HUES48 (cell line): ENCODE data around the gene PPP4R3B.

ENCODE experiments used
- H3K27ac ChIP-seq: one replicate; pipeline ENCODE4 v1.7.0; 2013; ENCODE audit warnings: low read depth, low read length, inconsistent platforms
- H3K27me3 ChIP-seq: 2 replicates; pipeline ENCODE4 v1.6.1; 2013; ENCODE audit warnings: mild to moderate bottlenecking, low read length; ENCODE audit not compliant: control insufficient read depth, insufficient read depth
- H3K36me3 ChIP-seq: 2 replicates; pipeline ENCODE4 v1.6.1; 2013; ENCODE audit warnings: low read length; ENCODE audit not compliant: control insufficient read depth, insufficient read depth
- H3K4me1 ChIP-seq: 2 replicates; pipeline ENCODE4 v1.6.1; 2013; ENCODE audit warnings: mild to moderate bottlenecking, low read length; ENCODE audit not compliant: control insufficient read depth, insufficient read depth
- H3K4me3 ChIP-seq: 2 replicates; pipeline ENCODE4 v1.5.1; 2013; ENCODE audit warnings: mild to moderate bottlenecking, low read depth, low read length
- H3K9ac ChIP-seq: 2 replicates; pipeline ENCODE4 v1.6.1; 2013; ENCODE audit warnings: mild to moderate bottlenecking, low read depth, low read length, moderate library complexity
- H3K9me3 ChIP-seq: 2 replicates; pipeline ENCODE4 v1.6.1; 2013; ENCODE audit warnings: low read length; ENCODE audit not compliant: control insufficient read depth, insufficient read depth

Gene PPP4R3B

DNA sequence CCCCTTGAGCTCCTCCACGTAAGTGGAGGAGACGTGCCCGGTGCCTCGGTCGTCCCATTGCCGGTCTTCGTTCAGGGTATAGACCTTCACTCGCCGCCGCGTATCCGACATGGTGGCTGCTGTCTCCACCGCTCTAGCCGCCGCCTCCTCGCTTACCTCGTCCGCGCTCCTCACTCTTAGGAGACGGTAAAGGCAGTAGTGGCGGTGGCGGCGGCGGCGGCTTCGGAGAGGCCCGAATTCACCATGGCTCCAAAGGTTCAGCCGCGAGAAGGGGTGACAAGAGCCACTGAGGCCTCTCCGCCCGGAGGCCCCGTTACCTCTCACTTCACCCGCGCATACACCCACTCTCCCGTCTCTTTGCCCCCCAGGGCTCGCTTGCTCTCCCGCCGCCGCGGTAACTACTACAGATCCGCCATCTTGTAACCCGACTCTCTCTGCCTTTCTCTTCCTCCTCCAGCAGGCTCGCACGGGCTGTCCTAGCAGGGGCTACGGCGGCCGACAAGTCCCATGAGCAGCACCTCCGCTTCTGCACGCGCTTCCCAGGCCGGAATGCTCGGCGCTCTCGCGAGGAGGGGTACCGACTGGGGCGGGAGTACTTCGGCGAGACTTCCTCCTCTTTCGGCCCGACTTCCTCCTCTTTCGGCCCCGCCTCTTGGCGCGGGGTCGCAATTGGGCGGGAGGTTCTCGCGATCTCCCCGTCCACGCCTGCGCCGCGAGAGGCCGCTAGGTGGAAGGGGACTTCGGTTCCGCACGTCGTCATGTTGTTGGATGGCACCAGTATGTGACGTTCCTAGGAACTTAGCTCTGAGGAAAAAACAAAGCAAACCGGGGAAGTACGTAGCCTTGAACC, at the start of gene PPP4R3B:
Gene PPP4R3B, minus strand, starts transcription at position 448 of the 850 bp plus-strand sequence. Its CDS starts 337 bp downstream, at position 111.
- H3K9ac ChIP-seq: peak within 1 kb of the TSS; percentile 95
- H3K9me3 ChIP-seq: no peaks in the 10 kb centered on the region
- H3K4me1 ChIP-seq: peaks cover 6% of the 10 kb centered on the region; the same call in 1 of the 2 replicates
- peak within 1 kb of the TSS; percentile 91 for H3K4me3 ChIP-seq
- peaks cover 32% of the 10 kb centered on the region for H3K36me3 ChIP-seq
- no peaks in the 10 kb centered on the region for H3K27me3 ChIP-seq
- H3K27ac ChIP-seq: peak within 1 kb of the TSS; percentile 94

DNA sequence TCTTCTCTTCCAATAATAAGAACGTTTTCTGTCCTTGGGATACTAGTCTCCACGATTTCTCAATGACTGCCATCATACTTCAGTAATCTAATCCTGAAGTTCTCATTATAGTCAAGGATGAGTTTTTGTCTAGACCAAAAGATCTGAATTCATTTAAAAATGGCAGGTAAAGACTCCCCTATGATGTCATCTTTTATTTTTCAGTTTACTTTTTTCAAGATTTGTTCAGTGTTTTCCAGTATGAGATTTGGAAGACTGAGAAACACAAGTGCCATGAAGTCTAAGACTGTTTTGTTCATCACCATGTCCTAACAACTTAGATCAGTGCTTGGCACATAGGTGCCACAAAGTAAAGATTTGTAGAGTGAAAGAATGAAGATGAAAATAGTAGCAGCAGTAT, 35.8 kb upstream of the PPP4R3B start:
- Histone ChIP-seq H3K36me3 (peaks cover 68% of the 10 kb centered on the region), H3K9me3 (no peaks in the 10 kb centered on the region; the same call in 1 of the 2 replicates), H3K4me3 (no peak overlapping the region), H3K27me3 (no peaks in the 10 kb centered on the region), H3K9ac (no peak overlapping the region), H3K27ac (no peak overlapping the region), H3K4me1 (peaks cover 6% of the 10 kb centered on the region; the same call in 1 of the 2 replicates)

DNA sequence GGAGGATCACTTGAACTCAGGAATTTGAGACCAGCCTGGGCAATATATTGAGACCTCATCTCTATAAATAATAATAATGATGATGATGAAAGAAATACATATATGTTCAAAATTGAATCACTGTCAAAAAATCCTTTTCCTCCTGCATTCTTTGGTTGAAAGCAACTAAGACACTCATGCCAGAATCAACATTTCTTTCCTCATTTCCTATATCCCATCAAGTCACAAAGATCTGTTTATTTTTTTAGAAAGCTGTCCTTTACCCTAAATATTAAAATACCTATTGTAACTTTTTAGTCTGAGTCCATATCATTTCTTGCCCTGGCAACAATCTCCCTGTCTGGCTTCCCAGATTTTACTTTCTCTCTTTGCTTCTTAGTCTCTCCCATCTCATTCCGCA, 31.8 kb upstream of the PPP4R3B start:
- Histone ChIP-seq H3K4me3 (no peak overlapping the region), H3K27me3 (no peaks in the 10 kb centered on the region), H3K4me1 (no peaks in the 10 kb centered on the region), H3K9me3 (no peaks in the 10 kb centered on the region; the same call in 1 of the 2 replicates), H3K9ac (no peak overlapping the region), H3K36me3 (peaks cover 75% of the 10 kb centered on the region), H3K27ac (no peak overlapping the region)

DNA sequence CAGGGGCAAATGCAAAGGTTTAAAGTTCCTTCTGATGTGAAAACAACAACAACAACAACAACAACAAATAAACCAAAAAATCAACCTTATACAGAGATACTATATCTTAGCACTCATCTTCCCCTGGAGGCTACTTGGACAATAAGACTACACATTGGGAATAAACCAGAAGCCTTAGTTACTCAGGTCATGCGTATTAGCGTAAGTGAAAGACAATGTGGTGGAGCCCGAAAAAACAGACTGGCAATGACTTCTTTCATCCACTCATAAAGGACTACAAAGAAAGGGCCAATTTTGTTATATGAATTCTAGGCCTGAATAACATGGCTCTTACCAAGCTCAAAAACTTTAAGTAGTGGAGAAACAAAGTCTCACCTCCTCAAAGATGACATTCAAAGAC, 19.4 kb upstream of the PPP4R3B start:
- H3K36me3 ChIP-seq: peaks cover 78% of the 10 kb centered on the region
- no peaks in the 10 kb centered on the region for H3K4me1 ChIP-seq
- H3K9ac ChIP-seq: no peak overlapping the region
- H3K27ac ChIP-seq: no peak overlapping the region
- no peaks in the 10 kb centered on the region for H3K27me3 ChIP-seq
- no peaks in the 10 kb centered on the region for H3K9me3 ChIP-seq
- H3K4me3 ChIP-seq: no peak overlapping the region

DNA sequence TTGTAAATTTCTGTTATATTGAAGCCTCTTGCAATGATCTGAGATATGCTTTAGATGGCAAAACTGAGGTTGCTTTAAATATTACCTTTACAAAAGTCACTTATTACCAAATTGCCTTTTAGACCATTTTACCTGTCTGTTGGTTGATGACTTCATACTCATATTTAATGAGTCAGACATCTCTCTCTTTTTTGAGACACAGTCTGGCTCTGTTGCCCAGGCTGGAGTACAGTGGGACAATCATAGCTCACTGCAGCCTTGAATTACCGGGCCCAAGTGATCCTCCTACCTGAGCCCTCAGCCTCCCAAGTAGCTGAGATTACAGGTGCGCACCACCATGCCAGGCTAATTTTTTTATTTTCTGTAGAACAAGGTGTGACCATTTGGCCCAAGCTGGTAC, 11.5 kb upstream of the PPP4R3B start:
- Histone ChIP-seq H3K4me1 (no peaks in the 10 kb centered on the region), H3K27me3 (no peaks in the 10 kb centered on the region), H3K27ac (no peak overlapping the region), H3K9me3 (no peaks in the 10 kb centered on the region), H3K36me3 (peaks cover 12% of the 10 kb centered on the region), H3K4me3 (no peak overlapping the region), H3K9ac (no peak overlapping the region)

DNA sequence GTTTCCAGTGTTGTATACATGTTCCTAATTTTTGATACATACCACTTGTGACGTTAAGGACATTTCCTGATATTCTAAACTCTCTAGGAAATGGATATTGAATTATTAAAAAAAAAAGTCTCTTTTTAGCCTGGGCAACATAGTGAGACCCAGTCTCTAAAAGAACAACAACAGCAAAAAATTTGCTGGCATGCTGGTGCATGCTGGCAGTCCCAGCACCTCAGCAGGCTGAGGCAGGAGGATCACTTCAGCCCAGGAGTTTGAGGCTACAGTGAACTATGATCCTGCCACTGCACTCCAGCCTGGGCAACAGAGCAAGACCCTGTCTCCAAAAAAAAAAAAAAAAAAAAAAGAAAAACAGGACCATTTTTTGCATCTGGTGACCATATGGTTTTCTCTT, 10.5 kb upstream of the PPP4R3B start:
- Histone ChIP-seq H3K36me3 (peaks cover 3% of the 10 kb centered on the region; the same call in 1 of the 2 replicates), H3K27ac (no peak overlapping the region), H3K9ac (no peak overlapping the region), H3K4me1 (no peaks in the 10 kb centered on the region), H3K4me3 (no peak overlapping the region), H3K9me3 (no peaks in the 10 kb centered on the region), H3K27me3 (no peaks in the 10 kb centered on the region)

DNA sequence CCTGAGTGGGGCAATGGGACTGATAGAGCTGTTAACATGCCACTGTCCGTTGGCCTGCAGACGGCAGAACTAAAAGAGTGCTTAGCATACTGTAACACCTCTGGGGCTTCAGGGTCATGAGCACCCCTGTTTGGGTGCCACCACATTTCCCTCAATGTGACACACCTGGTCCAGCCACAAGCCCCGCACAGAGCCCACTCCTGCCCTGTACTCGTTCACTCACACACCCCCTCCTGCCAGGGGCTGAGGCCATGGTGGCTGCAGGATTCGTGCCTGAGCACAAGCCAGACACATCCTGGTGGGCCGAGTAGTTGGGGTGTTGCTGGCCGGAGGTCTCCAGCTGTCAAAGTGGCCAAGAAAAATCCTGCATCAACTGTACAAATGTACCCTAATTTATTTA, 4.4 kb upstream of the PPP4R3B start:
- no peak overlapping the region for H3K4me3 ChIP-seq
- no peaks in the 10 kb centered on the region for H3K9me3 ChIP-seq
- peaks cover 2% of the 10 kb centered on the region; the same call in 1 of the 2 replicates for H3K4me1 ChIP-seq
- H3K27ac ChIP-seq: no peak overlapping the region
- no peak overlapping the region for H3K9ac ChIP-seq
- H3K27me3 ChIP-seq: no peaks in the 10 kb centered on the region
- 0 out of 2 replicates have a peak, but pooled peaks cover 4% of the 10 kb centered on the region for H3K36me3 ChIP-seq

DNA sequence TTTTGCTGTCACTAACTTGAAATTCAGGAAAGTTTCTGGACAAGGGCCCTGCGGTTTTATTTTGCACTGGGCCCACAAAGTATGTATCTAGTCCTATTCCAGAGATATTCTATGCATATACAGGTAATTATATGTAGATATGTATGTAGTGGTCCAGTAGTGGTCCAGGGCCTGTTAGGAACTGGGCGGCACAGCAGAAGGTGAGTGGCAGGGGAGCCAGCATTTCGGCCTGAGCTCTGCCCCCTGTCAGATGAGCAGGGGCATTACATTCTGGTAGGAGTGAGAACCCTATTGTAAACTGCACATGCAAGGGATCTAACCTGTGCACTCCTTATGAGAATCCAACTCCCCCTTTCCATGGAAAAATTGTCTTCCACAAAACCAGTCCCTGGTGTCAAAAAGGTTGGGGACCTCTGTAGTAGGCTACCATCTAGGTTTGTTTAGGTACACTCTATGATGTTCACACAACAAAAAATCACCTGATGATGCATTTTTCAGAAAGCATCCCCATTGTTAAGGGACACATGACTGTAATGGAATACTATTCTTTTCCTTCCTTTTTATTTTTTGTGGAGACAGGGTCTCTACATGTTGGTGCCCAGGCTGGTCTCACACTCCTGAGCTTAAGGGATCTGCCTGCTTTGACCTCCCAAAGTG, 2.8 kb upstream of the PPP4R3B start:
- no peaks in the 10 kb centered on the region for H3K27me3 ChIP-seq
- no peak overlapping the region for H3K4me3 ChIP-seq
- H3K9me3 ChIP-seq: no peaks in the 10 kb centered on the region
- peaks cover 6% of the 10 kb centered on the region; the same call in 1 of the 2 replicates for H3K4me1 ChIP-seq
- no peak overlapping the region for H3K27ac ChIP-seq
- peaks cover 6% of the 10 kb centered on the region for H3K36me3 ChIP-seq
- H3K9ac ChIP-seq: no peak overlapping the region

DNA sequence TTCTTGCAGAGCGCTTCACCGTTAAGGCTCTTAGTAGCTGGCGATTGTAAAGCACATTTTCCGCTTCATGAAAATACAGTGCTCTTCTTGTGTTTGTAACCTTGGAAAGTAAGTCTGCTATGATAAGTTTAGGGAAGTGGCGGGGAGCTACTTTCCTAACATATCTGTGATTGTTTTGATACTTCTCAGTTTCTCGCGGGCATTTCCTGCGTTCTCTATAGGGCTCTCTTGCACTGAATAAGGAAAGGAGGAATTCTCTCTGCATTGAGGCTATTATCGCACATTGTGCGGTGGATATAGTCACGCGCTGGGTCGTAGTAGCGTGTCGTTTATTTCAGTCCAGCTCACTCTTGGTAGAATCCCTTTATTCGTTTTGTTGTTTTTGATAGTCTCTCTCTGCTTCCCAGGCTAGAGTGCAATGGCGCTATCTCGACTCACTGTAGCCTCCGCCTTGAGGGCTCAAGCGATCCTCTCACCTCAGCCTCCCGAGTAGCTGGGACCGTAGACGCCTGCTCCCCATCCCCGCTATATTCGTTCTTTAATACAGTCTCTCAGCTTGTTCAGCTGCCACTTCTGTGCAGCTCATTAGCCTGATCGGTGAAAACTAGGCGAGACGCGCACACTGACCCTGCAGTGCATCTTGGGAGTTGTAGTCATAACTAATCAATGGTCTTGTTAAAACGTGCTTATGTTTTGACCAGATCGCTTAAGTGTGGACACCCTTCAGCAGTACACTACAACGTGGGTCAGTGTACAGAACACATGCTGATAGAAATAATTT, 1.0 kb upstream of the PPP4R3B start:
- peak overlapping the region; percentile 85 for H3K9ac ChIP-seq
- peak overlapping the region; percentile 94 for H3K27ac ChIP-seq
- H3K4me1 ChIP-seq: peaks cover 6% of the 10 kb centered on the region; the same call in 1 of the 2 replicates
- H3K9me3 ChIP-seq: no peaks in the 10 kb centered on the region
- H3K4me3 ChIP-seq: peak overlapping the region; percentile 91
- peaks cover 24% of the 10 kb centered on the region for H3K36me3 ChIP-seq
- H3K27me3 ChIP-seq: no peaks in the 10 kb centered on the region

DNA sequence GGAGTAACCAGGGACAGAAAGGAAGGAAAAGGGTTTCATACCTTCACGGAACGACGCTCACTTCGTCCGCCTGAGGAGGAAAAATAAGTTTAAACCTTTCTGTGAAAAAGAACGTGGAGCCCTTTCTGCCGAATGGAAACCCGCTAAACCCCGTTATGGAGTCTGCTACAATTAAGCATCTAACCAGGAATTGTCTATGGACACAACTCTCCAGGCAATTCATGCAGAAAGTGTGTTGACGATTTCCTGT, 528 bp upstream of the PPP4R3B start:
- Histone ChIP-seq H3K9ac (peak overlapping the region; percentile 85), H3K9me3 (no peaks in the 10 kb centered on the region), H3K27ac (peak overlapping the region; percentile 94), H3K4me1 (peaks cover 6% of the 10 kb centered on the region; the same call in 1 of the 2 replicates), H3K36me3 (peaks cover 29% of the 10 kb centered on the region), H3K27me3 (no peaks in the 10 kb centered on the region), H3K4me3 (peak overlapping the region; percentile 91)
